ENCODE results near the gene EIF6. TPM values are rescaled to one million over a fixed set of nuclear protein-coding genes. Genes with fewer than 3 reads are reported as not detected.

EIF6 gene
- total RNA-seq, 4 donors from 2014 or later, result 34.2 to 48.3 (median 47.4) TPM

GRCh38 chr20:35328689-35329088 lies 44.1 kb upstream of the EIF6 start:
- Histone ChIP-seq H3K27ac (no peak overlapping the region), H3K36me3 (no peaks in the 10 kb centered on the region), H3K27me3 (no peaks in the 10 kb centered on the region), H3K9me3 (no peaks in the 10 kb centered on the region), H3K4me3 (no peak overlapping the region), H3K4me1 (peaks cover 8 to 29% of the 10 kb centered on the region in 2 donors)
- TF ChIP-seq, protein P1, sequence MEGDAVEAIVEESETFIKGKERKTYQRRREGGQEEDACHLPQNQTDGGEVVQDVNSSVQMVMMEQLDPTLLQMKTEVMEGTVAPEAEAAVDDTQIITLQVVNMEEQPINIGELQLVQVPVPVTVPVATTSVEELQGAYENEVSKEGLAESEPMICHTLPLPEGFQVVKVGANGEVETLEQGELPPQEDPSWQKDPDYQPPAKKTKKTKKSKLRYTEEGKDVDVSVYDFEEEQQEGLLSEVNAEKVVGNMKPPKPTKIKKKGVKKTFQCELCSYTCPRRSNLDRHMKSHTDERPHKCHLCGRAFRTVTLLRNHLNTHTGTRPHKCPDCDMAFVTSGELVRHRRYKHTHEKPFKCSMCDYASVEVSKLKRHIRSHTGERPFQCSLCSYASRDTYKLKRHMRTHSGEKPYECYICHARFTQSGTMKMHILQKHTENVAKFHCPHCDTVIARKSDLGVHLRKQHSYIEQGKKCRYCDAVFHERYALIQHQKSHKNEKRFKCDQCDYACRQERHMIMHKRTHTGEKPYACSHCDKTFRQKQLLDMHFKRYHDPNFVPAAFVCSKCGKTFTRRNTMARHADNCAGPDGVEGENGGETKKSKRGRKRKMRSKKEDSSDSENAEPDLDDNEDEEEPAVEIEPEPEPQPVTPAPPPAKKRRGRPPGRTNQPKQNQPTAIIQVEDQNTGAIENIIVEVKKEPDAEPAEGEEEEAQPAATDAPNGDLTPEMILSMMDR (IDR thresholded peaks at IDR 0.05 in 4 of 5, conservative IDR thresholded peaks at IDR 0.05 in 1 of 5), result no peak
- TF ChIP-seq POLR2A (IDR thresholded peaks at IDR 0.05), result no peak
- in situ Hi-C loops (cut with MboI; ENCODE audit: low sequenced_read_pairs in 4 of 4), result no loop called here
- DNase-seq (no peak), ATAC-seq (no peak)
- intact Hi-C loops (cut with DNase I; ENCODE audit: low total_unique reads), result no loop called here

- TF ChIP-seq POLR2A (IDR thresholded peaks at IDR 0.05), result no peak
- TF ChIP-seq, protein P1 (IDR thresholded peaks at IDR 0.05 in 4 of 5, conservative IDR thresholded peaks at IDR 0.05 in 1 of 5), result no peak
- in situ Hi-C loops (cut with MboI; ENCODE audit: low sequenced_read_pairs in 4 of 4) (no loop called here), intact Hi-C loops (cut with DNase I; ENCODE audit: low total_unique reads) (no loop called here)
- DNase-seq (no peak), ATAC-seq (no peak)
- Histone ChIP-seq H3K36me3 (no peaks in the 10 kb centered on the region), H3K27me3 (no peaks in the 10 kb centered on the region), H3K27ac (no peak overlapping the region), H3K4me3 (no peak overlapping the region), H3K9me3 (no peaks in the 10 kb centered on the region), H3K4me1 (peaks cover 8 to 33% of the 10 kb centered on the region in 2 donors)
Observed at GRCh38 chr20:35328095-35328685, 43.6 kb upstream of the EIF6 start.

DNA sequence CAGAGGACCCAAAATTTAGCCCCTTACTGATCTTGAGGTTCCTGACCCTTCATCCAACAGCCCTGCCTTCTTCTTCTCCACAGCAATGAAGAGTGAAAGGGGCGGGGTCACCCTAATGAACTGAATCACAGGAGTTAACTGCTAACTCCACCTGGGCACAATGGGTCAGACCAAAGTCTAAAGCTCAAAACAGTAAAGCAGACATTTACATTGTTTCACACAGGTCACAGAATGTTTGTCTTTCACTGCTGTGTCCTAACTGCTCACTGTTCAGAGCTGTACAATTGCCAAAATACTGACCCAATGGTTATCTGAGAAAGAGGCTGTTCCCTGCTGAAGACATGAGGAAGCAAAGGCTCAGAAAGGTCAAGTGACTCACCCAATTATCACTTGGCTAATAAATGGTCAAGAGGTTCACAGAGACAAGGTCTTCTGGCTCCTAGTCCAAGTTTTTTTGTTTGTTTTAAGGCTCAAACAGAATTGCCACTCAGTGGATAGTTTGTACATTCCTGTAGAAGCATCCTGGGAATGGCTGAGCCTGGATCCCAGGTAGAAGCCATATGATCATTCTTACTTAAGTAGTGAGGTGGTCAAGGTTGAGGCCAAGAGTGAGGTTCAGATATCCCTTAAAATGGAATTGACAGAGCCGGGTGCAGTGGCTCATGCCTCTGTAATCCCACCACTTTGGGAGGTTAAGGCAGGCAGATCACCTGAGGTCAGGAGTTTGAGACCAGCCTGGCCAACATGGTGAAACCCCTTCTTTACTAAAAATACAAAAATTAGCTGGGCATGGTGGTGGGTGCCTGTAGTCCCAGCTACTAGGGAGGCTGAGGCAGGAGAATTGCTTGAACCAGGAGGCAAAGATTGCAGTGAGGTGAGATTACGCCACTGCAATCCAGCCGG lies 42.8 kb upstream of the EIF6 start:
- Histone ChIP-seq H3K36me3 (no peaks in the 10 kb centered on the region), H3K4me1 (peaks cover 8 to 33% of the 10 kb centered on the region in 2 donors), H3K27ac (peak overlapping the region in 3 of 4 donors; percentile 65 to 75 (median 74)), H3K27me3 (no peaks in the 10 kb centered on the region), H3K4me3 (no peak overlapping the region), H3K9me3 (no peaks in the 10 kb centered on the region)
- in situ Hi-C loops (cut with MboI; ENCODE audit: low sequenced_read_pairs in 4 of 4) (no loop called here), intact Hi-C loops (cut with DNase I; ENCODE audit: low total_unique reads) (loop anchor here (2.0 kb wide), 1 partner anchor 21 kb away; no protein-coding TSS in a partner anchor)
- ATAC-seq (peak; percentile 54 to 73), DNase-seq (no peak)
- no peak for TF ChIP-seq POLR2A (IDR thresholded peaks at IDR 0.05)
- TF ChIP-seq, protein P1 (IDR thresholded peaks at IDR 0.05 in 4 of 5, conservative IDR thresholded peaks at IDR 0.05 in 1 of 5), result no peak

DNA sequence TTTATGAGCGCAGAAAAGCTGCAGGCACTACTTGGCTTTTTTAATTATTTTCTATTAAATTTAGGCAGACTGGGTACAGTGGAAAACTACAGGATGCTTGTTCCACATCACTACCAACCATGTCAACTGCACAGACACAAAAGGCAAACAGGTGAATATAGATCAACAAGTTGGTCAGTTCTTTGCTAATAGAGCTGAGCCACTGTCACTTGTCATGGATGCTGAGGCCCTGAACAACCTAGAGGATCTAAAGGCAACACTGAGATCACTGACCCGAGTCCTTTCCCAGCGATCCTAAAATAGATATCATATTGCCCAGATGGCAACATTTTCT lies 42.1 kb upstream of the EIF6 start:
- no peak overlapping the region for H3K4me3 ChIP-seq
- TF ChIP-seq, protein P1 (IDR thresholded peaks at IDR 0.05 in 4 of 5, conservative IDR thresholded peaks at IDR 0.05 in 1 of 5), result no peak
- no peak for TF ChIP-seq POLR2A (IDR thresholded peaks at IDR 0.05)
- peak; percentile 12 to 22 for ATAC-seq
- intact Hi-C loops (cut with DNase I; ENCODE audit: low total_unique reads), result loop anchor here (2.0 kb wide), 1 partner anchor 20 kb away; no protein-coding TSS in a partner anchor
- H3K4me1 ChIP-seq, result peaks cover 8 to 33% of the 10 kb centered on the region in 2 donors
- no peak for DNase-seq
- in situ Hi-C loops (cut with MboI; ENCODE audit: low sequenced_read_pairs in 4 of 4), result no loop called here
- H3K27me3 ChIP-seq, result no peaks in the 10 kb centered on the region
- peak overlapping the region; percentile 7 to 75 (median 70) for H3K27ac ChIP-seq
- no peaks in the 10 kb centered on the region for H3K9me3 ChIP-seq
- no peaks in the 10 kb centered on the region for H3K36me3 ChIP-seq
